ENCODE data around the gene MDP1.

The MDP1 gene

GRCh38 chr14:24215495-24216344 lies at the start of gene MDP1:
Gene MDP1 (minus strand): TSS chr14:24216066. CDS start chr14:24215955, 111 bp downstream.
- H3K4me3 ChIP-seq (ENCODE audit: low read length) = peak within 1 kb of the TSS; percentile 89
- peak; percentile 62 for TF ChIP-seq CTCF (conservative IDR thresholded peaks at IDR 0.05; ENCODE audit: low read depth, low read length)
- peak; percentile 63 for DNase-seq (ENCODE audit: low read depth)

DNA sequence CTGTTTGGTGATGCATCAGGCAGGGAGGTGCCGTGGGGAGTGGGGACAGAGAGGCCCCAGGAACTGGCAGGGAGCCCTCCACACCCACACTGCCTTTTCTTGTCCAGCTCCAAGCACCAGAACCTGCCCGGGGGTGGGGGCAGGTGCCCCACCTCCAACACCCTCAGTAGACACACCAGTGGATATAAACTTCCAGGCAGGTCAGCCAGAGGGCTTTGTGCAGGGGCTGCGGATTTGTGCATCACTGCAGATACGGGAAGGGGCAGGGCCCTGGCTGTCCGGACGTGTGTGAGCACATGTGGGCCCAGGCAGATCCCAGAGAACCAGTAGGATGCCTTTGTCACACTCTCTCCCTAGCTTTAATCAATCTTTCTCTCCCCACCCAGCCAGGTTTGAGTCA lies 48.4 kb upstream of the MDP1 start:
- DNase-seq (ENCODE audit: low read depth) = no peak
- no peak for TF ChIP-seq CTCF (conservative IDR thresholded peaks at IDR 0.05; ENCODE audit: low read depth, low read length)
- H3K4me3 ChIP-seq (ENCODE audit: low read length) = no peak overlapping the region

- no peak for TF ChIP-seq CTCF (conservative IDR thresholded peaks at IDR 0.05; ENCODE audit: low read depth, low read length)
- no peak for DNase-seq (ENCODE audit: low read depth)
- H3K4me3 ChIP-seq (ENCODE audit: low read length) = no peak overlapping the region
Measured at GRCh38 chr14:24263848-24264247, 48.0 kb upstream of the MDP1 start.

DNA sequence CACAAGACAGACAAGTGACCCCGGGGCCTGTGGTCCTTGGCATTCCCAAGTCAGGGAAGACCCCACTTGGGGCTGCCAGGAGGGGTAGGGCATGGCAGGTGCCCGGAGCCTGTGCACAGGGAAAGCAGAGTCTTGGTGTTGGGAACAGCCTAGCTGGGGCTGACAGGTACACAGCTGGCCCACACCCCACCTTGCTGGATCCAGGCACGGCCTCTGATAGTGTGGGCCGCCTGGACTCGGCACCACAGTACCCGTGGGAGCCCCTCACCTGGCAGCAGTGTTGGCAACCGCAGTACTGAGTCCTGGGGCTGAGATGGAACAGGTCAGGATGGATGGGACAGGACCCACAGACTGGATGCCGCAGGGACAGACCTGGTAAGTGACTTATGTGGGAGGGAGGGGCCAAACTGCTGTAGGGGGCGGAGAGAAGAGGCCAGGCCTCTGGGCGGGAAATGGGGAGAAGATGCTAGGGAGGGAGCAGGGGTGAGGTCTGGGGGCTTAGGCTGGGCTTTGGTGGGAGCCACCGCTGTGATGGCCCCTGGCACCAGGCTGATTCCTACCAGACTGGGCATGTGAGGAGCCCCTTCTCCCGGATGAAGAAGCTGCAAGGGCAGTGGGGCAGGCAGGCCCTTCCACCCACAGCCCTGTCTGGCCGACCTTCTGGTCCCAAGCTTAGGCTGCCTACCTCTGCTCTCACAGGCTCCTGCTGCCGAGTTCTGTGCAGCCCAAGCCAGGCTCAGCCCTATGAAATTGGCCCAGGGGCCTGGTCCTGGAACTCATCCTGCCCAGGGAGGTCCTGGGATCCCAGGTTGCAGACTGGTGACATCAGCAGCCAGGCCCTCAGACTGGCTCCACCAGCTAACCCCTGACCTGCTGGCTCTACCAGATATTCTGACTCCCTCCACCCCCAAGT lies 47.2 kb upstream of the MDP1 start, which contains the start of gene TGM1:
TSS of gene TGM1 (minus strand) at position 357 of the 913 bp plus-strand sequence. CDS start 825 bp downstream, outside the sequence.
- H3K4me3 ChIP-seq (ENCODE audit: low read length) = no peak within 1 kb of the TSS
- no peak for TF ChIP-seq CTCF (conservative IDR thresholded peaks at IDR 0.05; ENCODE audit: low read depth, low read length)
- DNase-seq (ENCODE audit: low read depth) = no peak

DNA sequence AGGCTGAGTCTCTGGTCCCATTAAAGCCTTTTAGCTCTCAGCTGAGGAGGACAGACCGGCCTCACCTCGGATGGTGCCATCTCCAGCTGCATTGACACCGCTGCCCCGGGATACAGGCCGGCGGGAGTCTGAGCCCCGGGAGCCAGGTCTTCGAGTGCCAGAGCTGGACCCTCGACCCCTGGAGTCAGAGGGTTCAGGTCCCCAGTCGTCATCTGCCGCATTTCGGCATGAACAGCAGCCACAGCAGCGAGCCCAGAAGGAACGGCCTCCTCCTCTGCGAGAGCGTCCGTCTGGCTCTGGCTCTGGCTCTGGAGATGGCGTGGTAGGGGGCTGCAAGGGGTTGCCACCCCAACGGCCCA lies 46.1 kb upstream of the MDP1 start:
- H3K4me3 ChIP-seq (ENCODE audit: low read length) = no peak overlapping the region
- no peak for TF ChIP-seq CTCF (conservative IDR thresholded peaks at IDR 0.05; ENCODE audit: low read depth, low read length)
- no peak for DNase-seq (ENCODE audit: low read depth)

- no peak for DNase-seq (ENCODE audit: low read depth)
- TF ChIP-seq CTCF (conservative IDR thresholded peaks at IDR 0.05; ENCODE audit: low read depth, low read length) = no peak
Measured at GRCh38 chr14:24261256-24261968, 45.5 kb upstream of the MDP1 start.

More at GRCh38 chr14:24261256-24261968, 45.5 kb upstream of the MDP1 start:
- no peak overlapping the region for H3K4me3 ChIP-seq (ENCODE audit: low read length)

Data from retinal pigment epithelial cell (primary cell).